ENCODE results near the gene CFAP47. TPM values are rescaled to one million over a fixed set of nuclear protein-coding genes. Genes with fewer than 3 reads are reported as not detected.

Gene CFAP47
- total and polyA plus RNA-seq, 9 of the 15 experiments (the other 6 are each of a cell fraction or from before 2014, with no cell fraction given), result 0.06 to 0.29 (median 0.13) TPM

GRCh38 chrX:36035550-36035949 is 116.0 kb downstream of the CFAP47 start:
- DNase-seq (ENCODE audit: extremely low read depth in 1 of 4, low spot score in 3 of 4) (no peak), ATAC-seq (no peak), FAIRE-seq (no peak)
- BruUV-seq (replicated peaks), result no TSS peak
- intact Hi-C loops (cut with micrococcal nuclease) (no loop called here), in situ Hi-C loops (cut with MboI) (no loop called here)
- ChIA-PET CTCF (ENCODE audit: low intra/inter-chr PET ratio) (no interaction called here), POLR2A (no interaction called here)
- Histone ChIP-seq H3K79me2 (ENCODE audit: control insufficient read depth, insufficient read depth, low read length) (no peaks in the 10 kb centered on the region), H3K4me2 (ENCODE audit: insufficient read depth, low read length) (no peak overlapping the region), H3K27ac (ENCODE audit: extremely low read depth, low read depth, low read length) (no peak overlapping the region), H3K4me3 (no peak overlapping the region), H3K27me3 (ENCODE audit: control insufficient read depth in 2 of 2, insufficient read depth in 2 of 2, low read length in 2 of 2) (no peaks in the 10 kb centered on the region), H3K36me3 (ENCODE audit: control insufficient read depth, insufficient read depth, low read length) (no peaks in the 10 kb centered on the region), H3K9me3 (replicated peaks; ENCODE audit: control insufficient read depth, insufficient read depth, low read depth, low read length) (no peaks in the 10 kb centered on the region), H2AFZ (ENCODE audit: low read depth, low read length) (no peak overlapping the region), H3K4me1 (replicated peaks in 1 of 2; ENCODE audit: control insufficient read depth in 2 of 2, insufficient read depth in 2 of 2, low read length in 2 of 2) (no peaks in the 10 kb centered on the region), H3K9me1 (ENCODE audit: control insufficient read depth, insufficient read depth, low read length) (no peaks in the 10 kb centered on the region), H4K20me1 (replicated peaks; ENCODE audit: control insufficient read depth, insufficient read depth, low read length) (no peaks in the 10 kb centered on the region), H3K9ac (ENCODE audit: insufficient read depth in 1 of 2, low read depth in 2 of 2, low read length in 2 of 2) (no peak overlapping the region)
- WGBS (ENCODE audit: insufficient coverage, low coverage, missing lambda C conversion rate), result 13% methylated on average over 2 of the region's 2 CpGs
- TF ChIP-seq ZNF695 (CRISPR knock-in tag; IDR thresholded peaks at IDR 0.05), result no peak
- no peak for TF ChIP-seq CHD4 (IDR thresholded peaks at IDR 0.05; ENCODE audit: insufficient read depth, insufficient replicate concordance, low read depth, low read length, poor library complexity, severe bottlenecking)
- TF ChIP-seq HMGXB4 (CRISPR knock-in tag; IDR thresholded peaks at IDR 0.05), result no peak
- no peak for TF ChIP-seq POLR2AphosphoS2 (IDR thresholded peaks at IDR 0.05; ENCODE audit: low read length)
- TF ChIP-seq ATF4 (CRISPR knock-in tag; IDR thresholded peaks at IDR 0.05), result no peak
- no peak for TF ChIP-seq DACH1 (IDR thresholded peaks at IDR 0.05; ENCODE audit: partially characterized antibody)
- TF ChIP-seq NR2C1 (IDR thresholded peaks at IDR 0.05), result no peak
- TF ChIP-seq NR2C1 (tag; IDR thresholded peaks at IDR 0.05), result no peak
- TF ChIP-seq HMGN3 (IDR thresholded peaks at IDR 0.05; ENCODE audit: borderline replicate concordance, extremely low read depth, insufficient read length, low read depth, low read length), result no peak
- TF ChIP-seq ZNF511 (CRISPR knock-in tag; IDR thresholded peaks at IDR 0.05), result no peak
- TF ChIP-seq ELF1 (tag; IDR thresholded peaks at IDR 0.05), result no peak
- no peak for TF ChIP-seq ZNF398 (CRISPR knock-in tag; IDR thresholded peaks at IDR 0.05)
- no peak for TF ChIP-seq ZFP30 (CRISPR knock-in tag; IDR thresholded peaks at IDR 0.05; ENCODE audit: borderline replicate concordance)
- TF ChIP-seq ZNF134 (CRISPR knock-in tag; conservative IDR thresholded peaks at IDR 0.05), result no peak
- TF ChIP-seq ZNF445 (CRISPR knock-in tag; IDR thresholded peaks at IDR 0.05; ENCODE audit: low read depth), result no peak
- TF ChIP-seq FOXK2 (conservative IDR thresholded peaks at IDR 0.05 in 1 of 2, IDR thresholded peaks at IDR 0.05 in 1 of 2; ENCODE audit: low read depth in 2 of 2), result no peak
- no peak for TF ChIP-seq SRSF1 (IDR thresholded peaks at IDR 0.05; ENCODE audit: low read depth, low read length)
- no peak for TF ChIP-seq ZNF75A (CRISPR knock-in tag; IDR thresholded peaks at IDR 0.05)

Measured in K562 (cell line).